ENCODE results near the gene PITPNM1.
"Not testable (repeated sequence)": the region's sequence is repeated elsewhere in the genome, so short reads cannot be mapped to it uniquely, and the experiment has no call there.

Gene PITPNM1

GRCh38 chr11:67489885-67490726, 15.1 kb downstream of the PITPNM1 start:
- DNase-seq (ENCODE audit: low read depth): no peak

GRCh38 chr11:67489203-67489884, 15.8 kb downstream of the PITPNM1 start:
- DNase-seq (ENCODE audit: low read depth): no peak

- DNase-seq (ENCODE audit: low read depth): no peak
Measured at GRCh38 chr11:67486481-67487195, 18.5 kb downstream of the PITPNM1 start.

- not testable (repeated sequence) for DNase-seq (ENCODE audit: low read depth)
Measured at GRCh38 chr11:67485873-67486361, 19.2 kb downstream of the PITPNM1 start.

GRCh38 chr11:67484847-67485311, 20.3 kb downstream of the PITPNM1 start:
- DNase-seq (ENCODE audit: low read depth): no peak

- no peak for DNase-seq (ENCODE audit: low read depth)
Measured at GRCh38 chr11:67483831-67484665, 21.1 kb downstream of the PITPNM1 start.

- peak; percentile 96 for DNase-seq (ENCODE audit: low read depth)
Measured at GRCh38 chr11:67482827-67483798, 22.1 kb downstream of the PITPNM1 start, which contains the start of gene AIP. Gene AIP (plus strand): TSS chr11:67483026. CDS start chr11:67483159, 133 bp downstream.

- no peak for DNase-seq (ENCODE audit: low read depth)
Measured at GRCh38 chr11:67482275-67482826, 22.8 kb downstream of the PITPNM1 start.

- not testable (repeated sequence) for DNase-seq (ENCODE audit: low read depth)
Measured at GRCh38 chr11:67477344-67478050, 27.7 kb downstream of the PITPNM1 start.

- not testable (repeated sequence) for DNase-seq (ENCODE audit: low read depth)
Measured at GRCh38 chr11:67476692-67477091, 28.5 kb downstream of the PITPNM1 start.

- DNase-seq (ENCODE audit: low read depth): no peak
Measured at GRCh38 chr11:67472882-67473281, 32.3 kb downstream of the PITPNM1 start.

GRCh38 chr11:67470337-67471002, 34.7 kb downstream of the PITPNM1 start:
- DNase-seq (ENCODE audit: low read depth): no peak

GRCh38 chr11:67469508-67469811, 35.7 kb downstream of the PITPNM1 start:
- no peak for DNase-seq (ENCODE audit: low read depth)

GRCh38 chr11:67468759-67469507, 36.2 kb downstream of the PITPNM1 start, which contains the start of gene TMEM134:
Gene TMEM134 (minus strand): TSS chr11:67469251. CDS start chr11:67469192, 59 bp downstream.
- DNase-seq (ENCODE audit: low read depth): peak; percentile 90

- DNase-seq (ENCODE audit: low read depth): no peak
Measured at GRCh38 chr11:67468456-67468758, 36.8 kb downstream of the PITPNM1 start.

- no peak for DNase-seq (ENCODE audit: low read depth)
Measured at GRCh38 chr11:67468056-67468455, 37.1 kb downstream of the PITPNM1 start.

GRCh38 chr11:67466962-67467771, 38.0 kb downstream of the PITPNM1 start:
- no peak for DNase-seq (ENCODE audit: low read depth)
